A204.1 (cell line): Measurements from ENCODE around the gene B3GALT6.

ENCODE experiments used
- FAIRE-seq: peaks from 2 replicates; lab custom pipeline; 2012; peaks lifted over from hg19 to GRCh38; lab: Jason Lieb, UNC

The B3GALT6 gene

GRCh38 chr1:1202831-1203560 lies 29.0 kb upstream of the B3GALT6 start:
- FAIRE-seq, result no peak

DNA sequence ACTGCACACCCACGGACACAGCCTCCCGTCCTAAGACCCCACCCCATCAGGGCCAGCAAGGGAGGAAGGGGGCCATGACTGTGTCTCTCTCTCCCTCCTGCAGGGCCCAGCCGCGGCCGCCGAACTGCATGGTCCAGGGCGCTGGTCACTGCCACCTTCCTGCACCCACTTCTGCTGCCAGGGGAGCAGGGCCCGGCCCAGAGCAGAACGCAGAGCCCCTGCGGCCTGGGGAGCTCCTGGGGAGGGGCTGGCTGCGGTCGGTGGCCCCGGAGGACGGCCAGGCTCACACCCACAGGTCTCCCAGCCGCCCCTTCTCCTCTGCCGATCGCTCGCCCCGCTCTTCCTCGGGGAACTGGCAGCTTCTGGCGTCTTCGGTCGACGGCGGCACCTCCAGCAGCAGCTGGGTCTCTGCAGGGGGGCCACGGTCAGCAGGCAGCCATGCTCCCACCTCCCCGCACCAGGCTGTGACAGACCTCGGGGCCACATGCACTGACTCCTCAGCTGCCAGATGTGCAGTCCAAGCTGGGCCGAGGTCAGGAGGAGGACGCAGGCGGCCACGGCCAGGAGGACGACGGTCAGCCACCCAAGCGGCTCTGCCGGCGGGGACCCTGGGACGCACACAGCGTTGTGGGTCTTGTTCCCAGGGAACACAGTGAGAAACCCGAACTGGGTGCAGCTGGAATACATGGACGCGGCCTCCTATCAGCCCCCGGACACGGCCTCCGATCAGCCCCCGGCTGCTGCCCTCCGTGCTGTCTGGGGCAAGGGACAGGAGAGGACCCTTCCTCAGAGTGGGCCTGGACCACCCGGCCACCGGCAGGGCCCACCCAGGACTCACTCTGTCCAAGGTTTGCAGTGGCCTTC lies 28.2 kb upstream of the B3GALT6 start:
- no peak for FAIRE-seq

- no peak for FAIRE-seq
Measured at GRCh38 chr1:1204425-1204920, 27.6 kb upstream of the B3GALT6 start.

- no peak for FAIRE-seq
Measured at GRCh38 chr1:1204998-1205768, 26.9 kb upstream of the B3GALT6 start.

DNA sequence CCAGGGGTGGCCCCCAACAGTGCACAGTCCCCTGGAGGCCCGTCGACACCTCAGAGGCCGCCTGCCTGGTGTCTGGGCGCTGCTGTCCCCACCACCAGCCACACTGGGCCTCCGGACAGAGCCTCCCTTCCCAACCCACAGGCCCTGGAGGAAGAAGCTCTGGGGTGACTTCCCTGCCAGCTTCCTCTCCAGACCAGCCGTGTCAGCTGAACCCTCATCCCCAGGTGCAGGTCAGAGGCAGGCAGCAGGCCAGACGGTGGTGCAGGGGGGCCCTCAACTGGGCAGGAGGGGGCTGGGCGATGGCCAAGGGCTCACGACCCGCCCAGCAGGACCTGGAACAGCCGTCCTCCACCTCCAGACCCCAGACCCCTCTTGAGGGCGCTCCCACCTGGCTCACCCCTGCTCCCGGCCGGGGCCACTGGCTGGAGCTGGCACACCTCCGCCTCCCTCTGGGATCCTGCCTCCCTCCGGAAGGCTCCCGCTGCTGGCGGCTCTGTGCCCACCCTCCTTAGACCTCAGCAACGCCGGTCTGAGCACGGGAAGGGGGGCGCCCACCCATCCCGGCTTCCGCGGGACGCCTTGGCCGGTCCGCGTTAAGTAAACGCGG lies 26.2 kb upstream of the B3GALT6 start:
- FAIRE-seq, result no peak

DNA sequence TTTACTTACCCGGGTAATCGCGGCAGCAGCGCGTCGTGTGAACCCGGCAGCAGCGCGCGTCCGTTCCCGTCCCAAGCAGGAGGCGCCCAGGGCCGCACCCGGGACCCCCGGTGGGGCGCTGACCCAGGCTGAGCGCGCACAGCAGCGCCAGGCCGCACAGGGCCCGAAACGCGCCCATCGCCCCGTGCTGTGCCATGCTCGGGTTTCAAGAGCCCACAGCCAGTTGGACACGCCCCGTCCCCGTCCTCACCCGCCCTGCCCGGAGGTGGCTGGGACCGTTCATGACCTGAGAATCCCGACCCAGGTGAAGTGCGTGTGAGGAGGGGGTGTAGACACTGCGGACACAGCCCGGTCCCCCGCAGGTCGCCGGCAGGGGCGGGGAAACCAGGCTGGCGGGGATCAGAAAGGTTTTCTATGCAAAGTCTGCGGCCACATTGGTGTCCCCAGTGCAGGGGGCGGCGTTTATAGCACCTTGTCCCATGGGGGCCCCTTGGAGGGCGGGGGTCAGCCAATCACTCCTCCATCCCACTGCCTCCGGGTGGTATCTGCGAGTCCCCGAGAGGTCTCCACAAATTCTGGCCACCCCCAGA lies 25.6 kb upstream of the B3GALT6 start, which contains the start of gene TNFRSF18:
Gene TNFRSF18 (minus strand): TSS at position 217 of the 590 bp plus-strand sequence. CDS start 21 bp downstream, at position 196.
- FAIRE-seq, result no peak

DNA sequence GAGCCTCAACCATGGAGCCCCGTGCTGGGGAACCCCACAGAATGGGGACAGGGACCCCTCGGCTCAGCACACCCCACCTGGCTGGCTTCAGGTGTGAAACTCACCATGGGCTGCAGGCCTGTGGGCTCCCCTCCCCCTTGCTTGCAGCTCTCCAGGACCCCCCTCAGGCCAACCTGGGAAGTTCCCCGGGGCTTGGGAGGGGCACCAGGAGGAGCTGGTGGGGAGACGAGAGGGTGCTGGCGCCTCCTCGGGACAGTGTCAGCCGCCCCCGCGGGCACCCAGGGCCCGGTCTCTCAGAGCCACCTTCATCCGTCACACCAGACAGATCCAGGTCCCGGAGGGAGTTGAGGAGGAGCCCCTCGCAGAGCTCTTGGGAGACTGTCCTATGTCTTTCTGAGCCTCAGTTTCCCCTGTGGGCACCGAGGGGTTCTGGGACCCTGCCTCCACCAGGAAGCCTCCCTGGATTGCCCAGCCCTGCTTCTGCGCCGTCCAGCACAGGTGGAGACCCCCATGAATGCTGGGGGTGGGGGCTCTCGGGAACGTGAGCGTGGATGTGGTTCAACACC lies 25.0 kb upstream of the B3GALT6 start:
- FAIRE-seq, result no peak

GRCh38 chr1:1207571-1207892 lies 24.5 kb upstream of the B3GALT6 start:
- no peak for FAIRE-seq

DNA sequence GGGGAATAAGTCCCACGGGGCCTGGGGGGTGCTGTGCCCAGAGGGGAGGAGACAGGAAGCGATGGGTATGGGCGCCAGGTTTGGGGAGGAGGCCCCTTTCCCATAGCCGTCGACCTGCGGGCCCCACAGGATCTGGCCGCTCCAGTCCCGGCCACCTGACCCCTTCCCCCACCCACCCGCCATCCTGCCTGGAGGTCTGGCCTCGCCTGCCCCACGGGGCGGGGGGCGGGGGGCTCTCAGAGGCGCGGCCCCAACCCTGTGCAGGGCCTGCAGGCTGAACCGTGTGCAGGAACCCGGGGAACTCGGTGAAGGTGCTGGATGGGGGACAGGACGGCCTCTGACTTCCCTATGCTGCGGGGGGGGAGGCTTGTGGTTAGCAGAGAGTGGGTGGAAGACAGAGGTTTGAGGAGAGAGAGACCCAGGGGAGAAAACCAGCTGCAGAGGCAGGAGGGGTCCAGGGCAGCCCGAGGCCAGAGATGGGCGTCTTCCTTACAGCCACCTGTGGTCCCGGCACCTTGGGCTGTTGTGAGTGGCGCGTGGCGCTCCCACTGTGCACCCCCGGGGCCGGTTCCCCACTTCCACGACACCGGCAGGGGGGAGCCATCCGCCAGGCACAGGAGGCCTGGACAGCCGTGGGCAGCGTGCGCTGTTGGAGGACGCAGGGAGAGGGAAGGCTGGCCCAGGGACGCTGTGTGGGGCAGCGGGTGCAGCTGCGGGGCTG lies 23.2 kb upstream of the B3GALT6 start:
- no peak for FAIRE-seq

DNA sequence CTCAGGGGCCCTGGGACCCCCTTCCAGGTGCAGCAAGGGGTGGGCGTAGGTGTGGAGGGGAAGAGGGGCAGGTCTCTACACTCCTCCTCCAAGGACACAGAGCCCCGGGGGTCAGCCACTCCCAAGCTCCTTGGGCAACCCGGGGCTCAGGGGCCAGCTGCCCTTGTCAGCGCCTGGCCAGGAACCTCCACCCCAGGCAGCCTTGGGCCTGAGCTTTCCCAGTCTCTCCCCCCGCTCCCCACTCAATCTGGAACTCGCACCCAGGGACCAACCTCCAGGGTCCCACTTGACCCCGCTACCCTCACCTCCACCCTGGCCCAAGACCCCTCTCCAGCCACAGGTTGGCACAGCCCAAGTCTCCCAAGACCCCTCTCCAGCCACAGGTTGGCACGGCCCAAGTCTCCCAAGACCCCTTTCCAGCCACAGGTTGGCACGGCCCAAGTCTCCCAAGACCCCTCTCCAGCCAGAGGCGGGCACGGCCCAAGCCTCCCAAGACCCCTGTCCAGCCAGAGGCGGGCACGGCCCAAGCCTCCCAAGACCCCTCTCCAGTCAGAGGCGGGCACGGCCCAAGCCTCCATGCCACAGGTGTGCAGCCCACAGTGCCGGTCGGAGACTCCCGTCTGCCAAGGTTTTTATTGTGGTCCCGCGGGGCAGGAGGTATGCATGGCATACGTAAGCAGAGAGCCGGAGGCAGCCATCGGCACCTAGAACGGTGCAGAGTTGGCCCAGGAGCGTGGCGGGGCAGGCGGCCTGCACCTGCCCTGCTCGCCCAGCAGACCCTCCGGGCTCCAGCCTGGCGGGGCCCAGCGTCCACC lies 21.1 kb upstream of the B3GALT6 start:
- no peak for FAIRE-seq

- no peak for FAIRE-seq
Measured at GRCh38 chr1:1211541-1212441, 20.2 kb upstream of the B3GALT6 start.

DNA sequence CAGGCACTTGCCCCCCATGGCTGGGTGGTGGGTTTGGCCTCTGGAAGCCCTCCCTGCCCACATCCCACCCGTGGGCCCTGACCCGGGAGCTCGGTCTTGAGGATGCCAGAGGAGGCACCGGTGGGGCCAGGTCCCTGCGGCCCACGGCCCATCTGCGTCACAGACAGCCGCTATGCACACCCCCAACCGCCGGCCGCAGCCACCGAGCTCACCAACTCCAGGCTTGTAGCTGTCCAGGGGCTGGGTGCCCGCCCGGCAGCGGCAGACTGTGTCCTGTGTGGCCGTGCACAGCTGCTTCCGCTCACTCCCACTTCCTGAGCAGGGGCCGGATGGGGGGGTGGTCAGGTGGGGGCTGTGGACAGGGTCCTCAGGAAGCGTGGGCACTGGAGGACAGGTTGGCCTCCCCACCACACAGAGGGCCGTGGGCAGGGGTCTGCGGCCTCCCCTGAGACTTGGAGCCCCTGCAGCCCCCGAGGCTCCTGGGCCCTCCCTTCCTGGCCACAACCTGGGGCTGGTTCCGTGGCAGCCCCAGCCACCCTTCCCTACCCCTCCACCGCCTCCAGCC lies 19.2 kb upstream of the B3GALT6 start:
- FAIRE-seq, result no peak

- FAIRE-seq, result no peak
Measured at GRCh38 chr1:1213345-1214265, 18.4 kb upstream of the B3GALT6 start, which contains the start of gene TNFRSF4. Gene TNFRSF4 (minus strand): TSS chr1:1214153. CDS start chr1:1214127, 26 bp downstream.

DNA sequence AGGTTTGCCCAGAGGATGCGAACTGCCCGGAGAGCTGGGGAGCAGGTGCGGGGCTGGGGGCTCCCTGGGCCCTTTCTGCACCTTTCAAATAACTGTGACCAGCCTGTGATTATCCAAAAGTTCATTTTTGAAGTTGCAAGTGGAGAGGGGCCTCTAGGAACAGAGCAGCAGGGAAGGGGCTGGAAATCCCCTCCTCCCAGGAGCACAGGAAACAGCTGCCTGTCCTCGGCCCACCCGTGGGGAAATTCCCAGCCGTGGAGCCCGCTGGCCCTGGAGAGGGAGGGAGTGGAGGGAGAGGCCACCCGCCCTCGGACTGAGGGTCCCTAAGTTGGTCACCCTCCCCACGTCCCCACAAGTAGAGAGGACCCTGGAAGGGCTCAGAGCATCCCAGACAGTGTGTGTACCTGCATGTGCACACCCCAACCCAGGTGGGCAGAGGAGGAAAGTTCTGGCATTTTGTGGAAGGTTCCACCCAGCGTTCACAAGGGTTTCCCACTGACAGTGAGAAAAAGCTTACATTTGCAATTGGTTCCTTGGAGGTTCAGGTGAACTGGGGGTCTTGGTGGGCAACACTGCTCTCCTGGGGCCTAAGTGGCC lies 16.9 kb upstream of the B3GALT6 start:
- FAIRE-seq, result no peak

- FAIRE-seq, result no peak
Measured at GRCh38 chr1:1215881-1216605, 16.0 kb upstream of the B3GALT6 start.
